HFFc6 (cell line): ENCODE results near the gene ARPC2. TPM values are rescaled to one million over a fixed set of nuclear protein-coding genes. Genes with fewer than 3 reads are reported as not detected.

Experiments used
- DNase-seq: peaks from one replicate; pipeline ENCODE4 v3.0.0-alpha.2; 2018
- H3K27ac Mint-ChIP-seq: 2 replicates; pipeline ENCODE4 v1.8.0; 2020; ENCODE audit warnings: mild to moderate bottlenecking, mixed read lengths
- H3K27me3 Mint-ChIP-seq: 2 replicates; pipeline ENCODE4 v1.8.0; 2021; ENCODE audit warnings: mild to moderate bottlenecking, moderate library complexity, mixed read lengths; ENCODE audit not compliant: insufficient read depth
- H3K36me3 Mint-ChIP-seq: 2 replicates; pipeline ENCODE4 v1.8.0; 2021; ENCODE audit warnings: low read depth, mixed read lengths
- H3K4me1 Mint-ChIP-seq: 2 replicates; pipeline ENCODE4 v1.8.0; 2020; ENCODE audit warnings: low read depth, mixed read lengths
- H3K4me3 Mint-ChIP-seq: 2 replicates; pipeline ENCODE4 v1.8.0; 2020; ENCODE audit warnings: mild to moderate bottlenecking, moderate library complexity, mixed read lengths
- H3K9me3 Mint-ChIP-seq: 2 replicates; pipeline ENCODE4 v1.8.0; 2020; ENCODE audit warnings: mild to moderate bottlenecking, mixed read lengths
- CTCF ChIP-seq: fragments of 200-600 bp; sonication (generic); IDR thresholded peaks from 2 replicates; pipeline ENCODE4 v1.5.0; 2021; ENCODE audit warnings: antibody characterized with exemption, mild to moderate bottlenecking
- total RNA-seq, 6 experiments: library from RNA; stranded (reverse); fragmentation: NEBNext Ultra II Directional; extraction: Animal tissue kit (Norgen Biotek cat#: 25700); gene quantifications; 2 replicates in 1 of 6; 3 replicates in 5 of 6; pipeline ENCODE4 v1.2.3, GENCODE V29; 2021

ARPC2 gene
- total RNA-seq, 6 experiments from 2014 or later, result 458 to 516 (median 500) TPM

GRCh38 chr2:218275371-218276072 lies 58.5 kb downstream of the ARPC2 start:
- H3K27me3 Mint-ChIP-seq, result peaks cover 3% of the 10 kb centered on the region
- H3K4me1 Mint-ChIP-seq, result peaks cover 28% of the 10 kb centered on the region
- TF ChIP-seq CTCF, result no peak
- no peak for DNase-seq
- no peaks in the 10 kb centered on the region for H3K9me3 Mint-ChIP-seq
- peaks cover 4% of the 10 kb centered on the region; the same call in 1 of the 2 replicates for H3K36me3 Mint-ChIP-seq
- no peak overlapping the region for H3K27ac Mint-ChIP-seq
- H3K4me3 Mint-ChIP-seq, result no peak overlapping the region

- H3K4me3 Mint-ChIP-seq, result no peak overlapping the region
- peaks cover 23% of the 10 kb centered on the region for H3K4me1 Mint-ChIP-seq
- DNase-seq, result no peak
- TF ChIP-seq CTCF, result peak; percentile 25
- H3K27me3 Mint-ChIP-seq, result peaks cover under 1% of the 10 kb centered on the region
- H3K9me3 Mint-ChIP-seq, result no peaks in the 10 kb centered on the region
- peaks cover 8% of the 10 kb centered on the region; the same call in 1 of the 2 replicates for H3K36me3 Mint-ChIP-seq
- no peak overlapping the region for H3K27ac Mint-ChIP-seq
Observed at GRCh38 chr2:218276986-218277755, 60.2 kb downstream of the ARPC2 start.

- Mint-ChIP-seq H3K4me1 (peaks cover 23% of the 10 kb centered on the region), H3K27me3 (no peaks in the 10 kb centered on the region; the same call in none of the 2 replicates), H3K27ac (no peak overlapping the region), H3K9me3 (no peaks in the 10 kb centered on the region), H3K36me3 (peaks cover 8% of the 10 kb centered on the region; the same call in 1 of the 2 replicates), H3K4me3 (no peak overlapping the region)
- no peak for TF ChIP-seq CTCF
- no peak for DNase-seq
Observed at GRCh38 chr2:218277921-218278320, 60.9 kb downstream of the ARPC2 start.

GRCh38 chr2:218278531-218279360 lies 61.8 kb downstream of the ARPC2 start:
- Mint-ChIP-seq H3K9me3 (no peaks in the 10 kb centered on the region), H3K36me3 (peaks cover 6% of the 10 kb centered on the region; the same call in 1 of the 2 replicates), H3K4me3 (no peak overlapping the region), H3K4me1 (peaks cover 26% of the 10 kb centered on the region), H3K27me3 (no peaks in the 10 kb centered on the region; the same call in none of the 2 replicates), H3K27ac (no peak overlapping the region)
- no peak for DNase-seq
- TF ChIP-seq CTCF, result no peak

- Mint-ChIP-seq H3K4me3 (no peak overlapping the region), H3K36me3 (peaks cover 4% of the 10 kb centered on the region; the same call in 1 of the 2 replicates), H3K27me3 (no peaks in the 10 kb centered on the region; the same call in none of the 2 replicates), H3K9me3 (no peaks in the 10 kb centered on the region), H3K27ac (0 out of 2 replicates have a peak overlapping the region, but pooled peaks have one; percentile 0), H3K4me1 (peaks cover 39% of the 10 kb centered on the region)
- no peak for DNase-seq
- no peak for TF ChIP-seq CTCF
Observed at GRCh38 chr2:218280260-218280870, 63.4 kb downstream of the ARPC2 start.
